Adipocyte (in vitro differentiated cells): Measurements from ENCODE around the gene FGF22.

Experiments
- DNase-seq: peaks from one replicate; pipeline ENCODE4 v3.0.0-alpha.2; 2015; ENCODE audit warnings: low read depth
- H3K27me3 ChIP-seq: replicated peaks from 2 replicates; pipeline ENCODE4 v1.7.0; 2013; ENCODE audit warnings: mild to moderate bottlenecking, low read length, moderate library complexity; ENCODE audit not compliant: control insufficient read depth, insufficient read depth
- H3K36me3 ChIP-seq: 2 replicates; pipeline ENCODE4 v1.7.0; 2013; ENCODE audit warnings: low read length, mild to moderate bottlenecking, moderate library complexity; ENCODE audit not compliant: control insufficient read depth, insufficient read depth, severe bottlenecking
- H3K4me1 ChIP-seq: 2 replicates; pipeline ENCODE4 v1.7.0; 2013; ENCODE audit warnings: mild to moderate bottlenecking, low read length, moderate library complexity; ENCODE audit not compliant: control insufficient read depth, insufficient read depth
- H3K4me3 ChIP-seq: 2 replicates; pipeline ENCODE4 v1.7.0; 2013; ENCODE audit warnings: mild to moderate bottlenecking, low read length, moderate library complexity
- H3K9ac ChIP-seq: 2 replicates; pipeline ENCODE4 v1.7.0; 2013; ENCODE audit warnings: mild to moderate bottlenecking, low read length, moderate library complexity
- H3K9me3 ChIP-seq: 2 replicates; pipeline ENCODE4 v1.7.0; 2013; ENCODE audit warnings: mild to moderate bottlenecking, low read length, moderate library complexity; ENCODE audit not compliant: control insufficient read depth

FGF22 gene

GRCh38 chr19:639253-640160 lies at the start of gene FGF22:
FGF22 (plus strand) TSS chr19:639879; CDS start chr19:639926, 47 bp downstream.
- H3K36me3 ChIP-seq: peaks cover under 1% of the 10 kb centered on the region
- peak within 1 kb of the TSS; percentile 80 for H3K4me3 ChIP-seq
- DNase-seq: peak; percentile 97
- peak within 1 kb of the TSS; percentile 68 for H3K9ac ChIP-seq
- peaks cover 3% of the 10 kb centered on the region for H3K4me1 ChIP-seq
- H3K27me3 ChIP-seq: no peaks in the 10 kb centered on the region
- H3K9me3 ChIP-seq: no peaks in the 10 kb centered on the region

- H3K9ac ChIP-seq: no peak overlapping the region
- no peaks in the 10 kb centered on the region for H3K36me3 ChIP-seq
- peaks cover 5% of the 10 kb centered on the region for H3K27me3 ChIP-seq
- H3K4me3 ChIP-seq: no peak overlapping the region
- peak; percentile 58 for DNase-seq
- no peaks in the 10 kb centered on the region for H3K9me3 ChIP-seq
- peaks cover 6% of the 10 kb centered on the region for H3K4me1 ChIP-seq
Observed at GRCh38 chr19:590396-590745, 49.3 kb upstream of the FGF22 start.

- Histone ChIP-seq H3K9me3 (no peaks in the 10 kb centered on the region), H3K9ac (no peak overlapping the region), H3K4me1 (peaks cover 6% of the 10 kb centered on the region), H3K4me3 (no peak overlapping the region), H3K36me3 (no peaks in the 10 kb centered on the region), H3K27me3 (peaks cover 5% of the 10 kb centered on the region)
- no peak for DNase-seq
Observed at GRCh38 chr19:590750-591098, 49.0 kb upstream of the FGF22 start.

- no peaks in the 10 kb centered on the region for H3K9me3 ChIP-seq
- H3K36me3 ChIP-seq: no peaks in the 10 kb centered on the region
- peaks cover 8% of the 10 kb centered on the region for H3K27me3 ChIP-seq
- H3K4me1 ChIP-seq: peaks cover 6% of the 10 kb centered on the region
- no peak overlapping the region for H3K4me3 ChIP-seq
- peak; percentile 71 for DNase-seq
- no peak overlapping the region for H3K9ac ChIP-seq
Observed at GRCh38 chr19:591099-591958, 48.4 kb upstream of the FGF22 start.

GRCh38 chr19:592101-592500 lies 47.6 kb upstream of the FGF22 start:
- H3K9ac ChIP-seq: no peak overlapping the region
- no peaks in the 10 kb centered on the region for H3K36me3 ChIP-seq
- H3K27me3 ChIP-seq: peaks cover 16% of the 10 kb centered on the region
- no peaks in the 10 kb centered on the region for H3K9me3 ChIP-seq
- peaks cover 6% of the 10 kb centered on the region for H3K4me1 ChIP-seq
- DNase-seq: no peak
- H3K4me3 ChIP-seq: no peak overlapping the region

GRCh38 chr19:593055-593454 lies 46.6 kb upstream of the FGF22 start:
- no peak for DNase-seq
- Histone ChIP-seq H3K9me3 (no peaks in the 10 kb centered on the region), H3K36me3 (no peaks in the 10 kb centered on the region), H3K4me1 (peaks cover 5% of the 10 kb centered on the region), H3K27me3 (peaks cover 18% of the 10 kb centered on the region), H3K4me3 (no peak overlapping the region), H3K9ac (no peak overlapping the region)

GRCh38 chr19:593505-593904 lies 46.2 kb upstream of the FGF22 start:
- Histone ChIP-seq H3K36me3 (no peaks in the 10 kb centered on the region), H3K27me3 (peaks cover 18% of the 10 kb centered on the region)

GRCh38 chr19:594265-594870 lies 45.3 kb upstream of the FGF22 start:
- peaks cover 18% of the 10 kb centered on the region for H3K27me3 ChIP-seq
- DNase-seq: no peak

More at GRCh38 chr19:593505-593904, 46.2 kb upstream of the FGF22 start:
- Histone ChIP-seq H3K9me3 (no peaks in the 10 kb centered on the region), H3K9ac (no peak overlapping the region), H3K4me3 (no peak overlapping the region), H3K4me1 (peaks cover under 1% of the 10 kb centered on the region)
- DNase-seq: no peak

GRCh38 chr19:595326-596262 lies 44.1 kb upstream of the FGF22 start:
- H3K27me3 ChIP-seq: peaks cover 18% of the 10 kb centered on the region
- no peaks in the 10 kb centered on the region for H3K9me3 ChIP-seq
- H3K4me3 ChIP-seq: no peak overlapping the region
- no peaks in the 10 kb centered on the region for H3K36me3 ChIP-seq
- no peak for DNase-seq
- no peaks in the 10 kb centered on the region for H3K4me1 ChIP-seq
- no peak overlapping the region for H3K9ac ChIP-seq

More at GRCh38 chr19:594265-594870, 45.3 kb upstream of the FGF22 start:
- Histone ChIP-seq H3K4me1 (no peaks in the 10 kb centered on the region), H3K4me3 (no peak overlapping the region), H3K9ac (no peak overlapping the region), H3K9me3 (no peaks in the 10 kb centered on the region), H3K36me3 (no peaks in the 10 kb centered on the region)

- no peak for DNase-seq
- no peak overlapping the region for H3K4me3 ChIP-seq
- H3K4me1 ChIP-seq: no peaks in the 10 kb centered on the region
- no peak overlapping the region for H3K9ac ChIP-seq
- peaks cover 2% of the 10 kb centered on the region for H3K9me3 ChIP-seq
- H3K27me3 ChIP-seq: peaks cover 13% of the 10 kb centered on the region
- H3K36me3 ChIP-seq: no peaks in the 10 kb centered on the region
Observed at GRCh38 chr19:596263-596655, 43.4 kb upstream of the FGF22 start.
